Measurements from ENCODE around the gene IFT27. TPM values are rescaled to one million over a fixed set of nuclear protein-coding genes. Genes with fewer than 3 reads are reported as not detected.
A peak's percentile ranks its signal among the peaks of the same experiment; 100 is the strongest.

Gene IFT27
- total RNA-seq, 1 donor from 2014 or later: 12.0 TPM

- no peak for DNase-seq (ENCODE audit: low read depth)
- H3K4me3 ChIP-seq (ENCODE audit: low read depth, low read length): no peak overlapping the region
- TF ChIP-seq, protein P1, sequence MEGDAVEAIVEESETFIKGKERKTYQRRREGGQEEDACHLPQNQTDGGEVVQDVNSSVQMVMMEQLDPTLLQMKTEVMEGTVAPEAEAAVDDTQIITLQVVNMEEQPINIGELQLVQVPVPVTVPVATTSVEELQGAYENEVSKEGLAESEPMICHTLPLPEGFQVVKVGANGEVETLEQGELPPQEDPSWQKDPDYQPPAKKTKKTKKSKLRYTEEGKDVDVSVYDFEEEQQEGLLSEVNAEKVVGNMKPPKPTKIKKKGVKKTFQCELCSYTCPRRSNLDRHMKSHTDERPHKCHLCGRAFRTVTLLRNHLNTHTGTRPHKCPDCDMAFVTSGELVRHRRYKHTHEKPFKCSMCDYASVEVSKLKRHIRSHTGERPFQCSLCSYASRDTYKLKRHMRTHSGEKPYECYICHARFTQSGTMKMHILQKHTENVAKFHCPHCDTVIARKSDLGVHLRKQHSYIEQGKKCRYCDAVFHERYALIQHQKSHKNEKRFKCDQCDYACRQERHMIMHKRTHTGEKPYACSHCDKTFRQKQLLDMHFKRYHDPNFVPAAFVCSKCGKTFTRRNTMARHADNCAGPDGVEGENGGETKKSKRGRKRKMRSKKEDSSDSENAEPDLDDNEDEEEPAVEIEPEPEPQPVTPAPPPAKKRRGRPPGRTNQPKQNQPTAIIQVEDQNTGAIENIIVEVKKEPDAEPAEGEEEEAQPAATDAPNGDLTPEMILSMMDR (conservative IDR thresholded peaks at IDR 0.05; ENCODE audit: low read depth, low read length): no peak
Measured at GRCh38 chr22:36783743-36784142, 7.8 kb upstream of the IFT27 start.

DNA sequence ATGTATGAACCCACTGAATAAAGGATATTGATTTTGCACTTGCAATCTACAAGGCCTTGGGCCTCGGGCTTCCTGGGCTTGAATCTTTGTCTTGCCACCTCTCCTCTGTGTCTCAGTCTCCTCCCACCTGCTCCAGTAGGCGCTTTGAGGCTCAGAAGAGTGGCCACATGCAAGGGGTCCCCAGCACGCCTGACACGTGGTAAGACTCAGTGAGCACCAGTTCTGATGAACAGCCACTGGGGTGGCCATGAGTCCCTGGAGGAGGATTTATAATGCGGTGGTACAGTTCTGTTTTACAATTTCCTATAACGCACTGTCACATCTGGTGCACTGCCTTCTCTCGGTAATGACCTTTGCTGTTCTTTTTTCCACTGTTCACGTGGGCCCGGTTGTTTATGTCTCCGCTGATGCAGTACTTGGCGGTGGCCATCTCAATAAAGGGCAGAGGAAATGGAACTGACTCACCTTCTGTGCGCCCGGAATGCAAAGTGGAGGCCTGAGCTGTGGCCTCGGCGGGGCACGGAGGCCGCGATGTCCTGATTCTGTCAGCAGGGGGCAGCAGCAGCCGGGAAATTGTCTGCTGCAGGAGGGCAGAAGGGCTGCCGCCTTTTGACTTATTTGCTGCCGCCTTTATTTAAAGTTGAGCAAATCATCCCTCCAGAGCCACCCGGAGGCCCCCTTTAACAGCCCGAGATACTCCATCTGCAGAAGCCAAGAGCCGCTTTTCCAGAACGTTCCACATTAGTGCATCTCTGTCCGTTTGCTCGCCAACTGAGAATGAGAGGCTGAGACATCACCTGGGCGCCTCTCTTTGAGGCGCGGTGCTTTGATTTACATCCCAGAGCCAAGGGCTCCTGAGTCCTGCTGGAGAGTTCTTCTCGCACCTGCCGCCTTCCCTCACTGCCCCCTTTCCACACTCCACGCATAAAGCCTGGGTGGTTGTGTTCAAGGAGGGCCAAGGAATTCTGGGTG, 6.0 kb upstream of the IFT27 start:
- DNase-seq (ENCODE audit: low read depth): peak; percentile 46
- TF ChIP-seq, protein P1 (conservative IDR thresholded peaks at IDR 0.05; ENCODE audit: low read depth, low read length): peak; percentile 87
- H3K4me3 ChIP-seq (ENCODE audit: low read depth, low read length): no peak overlapping the region

DNA sequence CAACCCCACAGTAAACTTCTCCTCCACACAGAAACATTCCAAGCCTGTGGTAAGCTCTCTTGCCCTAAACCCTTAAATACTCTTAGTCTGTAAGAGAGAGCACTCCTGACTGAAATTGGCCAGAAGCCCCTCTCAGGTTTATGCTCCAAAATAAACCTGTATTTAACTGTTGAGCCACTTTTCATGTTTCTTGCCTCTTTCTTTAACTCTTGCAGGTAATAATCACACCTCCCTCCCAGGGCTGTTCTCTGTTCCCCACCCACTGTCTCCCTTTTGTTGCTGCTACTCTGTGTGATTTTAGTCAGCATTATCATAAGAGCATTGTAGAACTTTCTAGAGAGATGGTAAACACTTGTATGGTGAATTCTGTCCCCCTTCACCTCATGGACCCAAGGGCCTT, 2.1 kb upstream of the IFT27 start:
- TF ChIP-seq, protein P1 (conservative IDR thresholded peaks at IDR 0.05; ENCODE audit: low read depth, low read length): no peak
- no peak for DNase-seq (ENCODE audit: low read depth)
- H3K4me3 ChIP-seq (ENCODE audit: low read depth, low read length): no peak overlapping the region

GRCh38 chr22:36776722-36777121, 803 bp upstream of the IFT27 start:
- TF ChIP-seq, protein P1 (conservative IDR thresholded peaks at IDR 0.05; ENCODE audit: low read depth, low read length): no peak

DNA sequence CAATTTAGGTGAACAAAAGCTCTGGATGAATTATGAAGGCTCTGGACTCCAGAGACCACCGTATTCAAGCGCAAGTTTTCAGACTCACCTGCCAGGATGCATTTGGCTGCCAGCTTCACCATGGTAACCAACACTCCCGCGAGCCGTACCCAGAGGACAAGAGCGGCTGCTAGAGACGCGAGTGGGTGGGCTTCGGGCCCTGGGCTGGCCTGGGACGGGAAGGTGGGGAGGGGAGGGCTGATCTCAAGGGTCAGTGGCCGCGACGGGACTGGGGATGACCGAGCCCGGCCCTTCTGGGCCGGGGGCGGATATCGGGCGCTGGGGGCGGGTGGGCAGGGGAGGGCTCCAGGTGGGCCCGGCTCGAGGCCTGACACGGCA, 344 bp downstream of the IFT27 start:
- DNase-seq (ENCODE audit: low read depth): no peak
- H3K4me3 ChIP-seq (ENCODE audit: low read depth, low read length): peak overlapping the region; percentile 84
- TF ChIP-seq, protein P1 (conservative IDR thresholded peaks at IDR 0.05; ENCODE audit: low read depth, low read length): no peak

More at GRCh38 chr22:36776722-36777121, 803 bp upstream of the IFT27 start:
- no peak for DNase-seq (ENCODE audit: low read depth)
- peak overlapping the region; percentile 39 for H3K4me3 ChIP-seq (ENCODE audit: low read depth, low read length)

GRCh38 chr22:36773935-36774334, 2.0 kb downstream of the IFT27 start:
- H3K4me3 ChIP-seq (ENCODE audit: low read depth, low read length): no peak overlapping the region
- DNase-seq (ENCODE audit: low read depth): no peak
- TF ChIP-seq, protein P1 (conservative IDR thresholded peaks at IDR 0.05; ENCODE audit: low read depth, low read length): peak; percentile 58
